ENCODE data around the gene GATD1. TPM values are rescaled to one million over a fixed set of nuclear protein-coding genes. Genes with fewer than 3 reads are reported as not detected.

Gene GATD1
- total RNA-seq, 1 donor from 2014 or later: 51.9 TPM

GRCh38 chr11:824292-824880 is 47.1 kb upstream of the GATD1 start:
- Mint-ChIP-seq H3K9me3 (ENCODE audit: unreplicated experiment) (no peaks in the 10 kb centered on the region), H3K4me3 (ENCODE audit: unreplicated experiment) (no peak overlapping the region), H3K27me3 (ENCODE audit: low read depth, unreplicated experiment) (peaks cover 10% of the 10 kb centered on the region), H3K4me1 (ENCODE audit: low read depth, unreplicated experiment) (peaks cover 9% of the 10 kb centered on the region), H3K27ac (ENCODE audit: unreplicated experiment) (no peak overlapping the region), H3K36me3 (ENCODE audit: low read depth, unreplicated experiment) (peaks cover 2% of the 10 kb centered on the region)
- Histone ChIP-seq H4K20me1 (ENCODE audit: insufficient read depth, low read length) (peaks cover 44% of the 10 kb centered on the region), H3K4me3 (ENCODE audit: insufficient read depth, low read depth, low read length) (no peak overlapping the region), H3K9me3 (ENCODE audit: insufficient read depth, low read depth, low read length) (no peaks in the 10 kb centered on the region), H2AFZ (ENCODE audit: low read depth, low read length) (no peak overlapping the region), H3K27ac (ENCODE audit: low read depth, low read length) (no peak overlapping the region), H3K9ac (ENCODE audit: low read length) (no peak overlapping the region), H3K4me2 (ENCODE audit: low read length) (no peak overlapping the region), H3K27me3 (ENCODE audit: insufficient read depth, low read length) (no peaks in the 10 kb centered on the region), H3K79me2 (ENCODE audit: insufficient read depth, low read length) (peaks cover 27% of the 10 kb centered on the region), H3K4me1 (ENCODE audit: insufficient read depth, low read length) (peaks cover 28% of the 10 kb centered on the region), H3K36me3 (ENCODE audit: insufficient read depth, low read length) (no peaks in the 10 kb centered on the region)
- FAIRE-seq (no peak), DNase-seq (ENCODE audit: low read depth) (no peak)
- TF ChIP-seq CTCF (IDR thresholded peaks at IDR 0.05; ENCODE audit: insufficient read depth, low read depth, low read length) (no peak), EZH2 (IDR thresholded peaks at IDR 0.05; ENCODE audit: insufficient read depth, low read length) (no peak)

GRCh38 chr11:823441-824291 is 46.4 kb upstream of the GATD1 start:
- no peak for FAIRE-seq
- Histone ChIP-seq H3K4me3 (ENCODE audit: insufficient read depth, low read depth, low read length) (no peak overlapping the region), H4K20me1 (ENCODE audit: insufficient read depth, low read length) (peaks cover 43% of the 10 kb centered on the region), H3K4me2 (ENCODE audit: low read length) (no peak overlapping the region), H3K27me3 (ENCODE audit: insufficient read depth, low read length) (no peaks in the 10 kb centered on the region), H3K27ac (ENCODE audit: low read depth, low read length) (no peak overlapping the region), H3K9ac (ENCODE audit: low read length) (no peak overlapping the region), H3K9me3 (ENCODE audit: insufficient read depth, low read depth, low read length) (no peaks in the 10 kb centered on the region), H3K79me2 (ENCODE audit: insufficient read depth, low read length) (peaks cover 27% of the 10 kb centered on the region), H2AFZ (ENCODE audit: low read depth, low read length) (no peak overlapping the region), H3K4me1 (ENCODE audit: insufficient read depth, low read length) (peaks cover 26% of the 10 kb centered on the region), H3K36me3 (ENCODE audit: insufficient read depth, low read length) (no peaks in the 10 kb centered on the region)
- TF ChIP-seq EZH2 (IDR thresholded peaks at IDR 0.05; ENCODE audit: insufficient read depth, low read length) (no peak), CTCF (IDR thresholded peaks at IDR 0.05; ENCODE audit: insufficient read depth, low read depth, low read length) (no peak)
- Mint-ChIP-seq H3K27ac (ENCODE audit: unreplicated experiment) (no peak overlapping the region), H3K9me3 (ENCODE audit: unreplicated experiment) (no peaks in the 10 kb centered on the region), H3K27me3 (ENCODE audit: low read depth, unreplicated experiment) (peaks cover 10% of the 10 kb centered on the region), H3K36me3 (ENCODE audit: low read depth, unreplicated experiment) (peaks cover 2% of the 10 kb centered on the region), H3K4me1 (ENCODE audit: low read depth, unreplicated experiment) (peaks cover 9% of the 10 kb centered on the region), H3K4me3 (ENCODE audit: unreplicated experiment) (no peak overlapping the region)
- DNase-seq (ENCODE audit: low read depth): no peak
